ENCODE results near the gene DNAJC12.
"Not testable (repeated sequence)": the region's sequence is repeated elsewhere in the genome, so short reads cannot be mapped to it uniquely, and the experiment has no call there.

DNAJC12 gene

GRCh38 chr10:67763499-67764011, 74.4 kb downstream of the DNAJC12 start:
- Histone ChIP-seq H3K27me3 (replicated peaks; ENCODE audit: insufficient read depth, low read length) (no peaks in the 10 kb centered on the region), H3K4me2 (ENCODE audit: low read depth, low read length) (peak overlapping the region; percentile 91), H3K79me2 (ENCODE audit: low read length) (no peaks in the 10 kb centered on the region), H2AFZ (ENCODE audit: low read length) (peak overlapping the region; percentile 95), H4K20me1 (ENCODE audit: insufficient read depth, low read length) (no peaks in the 10 kb centered on the region), H3K4me1 (ENCODE audit: low read length) (no peaks in the 10 kb centered on the region; the same call in 1 of the 2 replicates), H3F3A (ENCODE audit: insufficient read depth, low read length) (peaks cover 14% of the 10 kb centered on the region), H3K36me3 (replicated peaks; ENCODE audit: insufficient read depth, low read length) (no peaks in the 10 kb centered on the region), H3K4me3 (ENCODE audit: low read length) (peak overlapping the region; percentile 98), H3K27ac (ENCODE audit: low read length) (peak overlapping the region; percentile 94), H3K9ac (ENCODE audit: low read length) (peak overlapping the region; percentile 59), H3K9me2 (replicated peaks; ENCODE audit: insufficient read depth, low read length) (no peaks in the 10 kb centered on the region), H3K9me3 (replicated peaks; ENCODE audit: insufficient read depth, low read length) (no peaks in the 10 kb centered on the region)
- TF ChIP-seq EZH2 (optimal IDR thresholded peaks at IDR 0.05; ENCODE audit: low read depth, low read length) (no peak), EZH2phosphoT487 (IDR thresholded peaks at IDR 0.05; ENCODE audit: low read length) (no peak), CTCF (IDR thresholded peaks at IDR 0.05; ENCODE audit: low read length) (no peak)
- peak; percentile 66 for DNase-seq

GRCh38 chr10:67762567-67762966, 75.4 kb downstream of the DNAJC12 start:
- not testable (repeated sequence) for H3K9me2 ChIP-seq (replicated peaks; ENCODE audit: insufficient read depth, low read length); H4K20me1 ChIP-seq (ENCODE audit: insufficient read depth, low read length); H3K4me2 ChIP-seq (ENCODE audit: low read depth, low read length); H3K9me3 ChIP-seq (replicated peaks; ENCODE audit: insufficient read depth, low read length); DNase-seq; H3K4me1 ChIP-seq (ENCODE audit: low read length); H3K27ac ChIP-seq (ENCODE audit: low read length); H3K9ac ChIP-seq (ENCODE audit: low read length); H2AFZ ChIP-seq (ENCODE audit: low read length); H3K36me3 ChIP-seq (replicated peaks; ENCODE audit: insufficient read depth, low read length); H3K4me3 ChIP-seq (ENCODE audit: low read length); H3K27me3 ChIP-seq (replicated peaks; ENCODE audit: insufficient read depth, low read length); H3K79me2 ChIP-seq (ENCODE audit: low read length)
- H3F3A ChIP-seq (ENCODE audit: insufficient read depth, low read length) = peaks cover 14% of the 10 kb centered on the region

- Histone ChIP-seq H3K9me2 (replicated peaks; ENCODE audit: insufficient read depth, low read length) (no peaks in the 10 kb centered on the region), H2AFZ (ENCODE audit: low read length) (no peak overlapping the region), H3K9ac (ENCODE audit: low read length) (no peak overlapping the region), H3K4me1 (ENCODE audit: low read length) (no peaks in the 10 kb centered on the region), H3K36me3 (replicated peaks; ENCODE audit: insufficient read depth, low read length) (no peaks in the 10 kb centered on the region), H3K27ac (ENCODE audit: low read length) (no peak overlapping the region), H3K4me2 (ENCODE audit: low read depth, low read length) (no peak overlapping the region), H3F3A (ENCODE audit: insufficient read depth, low read length) (peaks cover 14% of the 10 kb centered on the region), H3K27me3 (replicated peaks; ENCODE audit: insufficient read depth, low read length) (no peaks in the 10 kb centered on the region), H3K79me2 (ENCODE audit: low read length) (no peaks in the 10 kb centered on the region), H4K20me1 (ENCODE audit: insufficient read depth, low read length) (no peaks in the 10 kb centered on the region), H3K9me3 (replicated peaks; ENCODE audit: insufficient read depth, low read length) (no peaks in the 10 kb centered on the region), H3K4me3 (ENCODE audit: low read length) (no peak overlapping the region)
- no peak for DNase-seq
- no peak for TF ChIP-seq EZH2phosphoT487 (IDR thresholded peaks at IDR 0.05; ENCODE audit: low read length)
- TF ChIP-seq CTCF (IDR thresholded peaks at IDR 0.05; ENCODE audit: low read length) = no peak
- TF ChIP-seq EZH2 (optimal IDR thresholded peaks at IDR 0.05; ENCODE audit: low read depth, low read length) = no peak
Observed at GRCh38 chr10:67760272-67760671, 77.7 kb downstream of the DNAJC12 start.
